Measurements from ENCODE around the gene NKAIN4. TPM values are rescaled to one million over a fixed set of nuclear protein-coding genes. Genes with fewer than 3 reads are reported as not detected.

NKAIN4 gene
- total RNA-seq, 2 experiments from 2014 or later: not detected

- Mint-ChIP-seq H3K4me1 (ENCODE audit: low read depth) (peaks cover 2% of the 10 kb centered on the region), H3K4me3 (no peak overlapping the region), H3K27me3 (peaks cover 5% of the 10 kb centered on the region), H3K9me3 (no peaks in the 10 kb centered on the region), H3K36me3 (ENCODE audit: low read depth) (no peaks in the 10 kb centered on the region), H3K27ac (no peak overlapping the region)
- DNase-seq (no peak), ATAC-seq (no peak)
- intact Hi-C loops (cut with micrococcal nuclease): no loop called here
- ChIA-PET POLR2A (interaction anchor here (0.8 to 1.5 kb wide), 3 partner anchors 8 to 24 kb away, joined by 4 to 6 read pairs (median 4); no protein-coding TSS in a partner anchor), CTCF (interaction anchor here (0.9 to 2.9 kb wide), 4 partner anchors 11 to 85 kb away, joined by 3 to 14 read pairs (median 4); no protein-coding TSS in a partner anchor)
- TF ChIP-seq CTCF (IDR thresholded peaks at IDR 0.05): no peak
Observed at GRCh38 chr20:63295422-63295821, 41.2 kb upstream of the NKAIN4 start.

GRCh38 chr20:63295018-63295417 is 40.8 kb upstream of the NKAIN4 start:
- Mint-ChIP-seq H3K4me1 (ENCODE audit: low read depth) (peaks cover 2% of the 10 kb centered on the region), H3K27ac (no peak overlapping the region), H3K27me3 (peaks cover 5% of the 10 kb centered on the region), H3K36me3 (ENCODE audit: low read depth) (no peaks in the 10 kb centered on the region), H3K9me3 (no peaks in the 10 kb centered on the region), H3K4me3 (no peak overlapping the region)
- POLR2A ChIA-PET: interaction anchor here (0.8 to 1.5 kb wide), 2 partner anchors 10 to 24 kb away, joined by 4 to 6 read pairs; no protein-coding TSS in a partner anchor
- intact Hi-C loops (cut with micrococcal nuclease): no loop called here
- CTCF ChIA-PET: interaction anchor here (0.9 to 2.9 kb wide), 4 partner anchors 11 to 86 kb away, joined by 3 to 14 read pairs (median 4); no protein-coding TSS in a partner anchor
- ATAC-seq (no peak), DNase-seq (no peak)
- TF ChIP-seq CTCF (IDR thresholded peaks at IDR 0.05): no peak

- Mint-ChIP-seq H3K36me3 (ENCODE audit: low read depth) (no peaks in the 10 kb centered on the region), H3K4me3 (no peak overlapping the region), H3K27me3 (peaks cover 5% of the 10 kb centered on the region), H3K27ac (no peak overlapping the region), H3K9me3 (no peaks in the 10 kb centered on the region), H3K4me1 (ENCODE audit: low read depth) (peaks cover 2% of the 10 kb centered on the region)
- DNase-seq (no peak), ATAC-seq (no peak)
- ChIA-PET POLR2A (interaction anchor here (0.8 kb wide), 1 partner anchor 23 kb away, joined by 4 read pairs; no protein-coding TSS in a partner anchor), CTCF (interaction anchor here (1.1 to 2.9 kb wide), 3 partner anchors 11 to 71 kb away, joined by 3 to 14 read pairs (median 4); no protein-coding TSS in a partner anchor)
- intact Hi-C loops (cut with micrococcal nuclease): no loop called here
- TF ChIP-seq CTCF (IDR thresholded peaks at IDR 0.05): no peak
Observed at GRCh38 chr20:63294536-63294900, 40.3 kb upstream of the NKAIN4 start.

- DNase-seq (no peak), ATAC-seq (no peak)
- ChIA-PET CTCF (interaction anchor here (1.1 to 2.9 kb wide), 2 partner anchors 10 to 71 kb away, joined by 3 to 14 read pairs; no protein-coding TSS in a partner anchor), POLR2A (no interaction called here)
- Mint-ChIP-seq H3K9me3 (no peaks in the 10 kb centered on the region), H3K27me3 (peaks cover 5% of the 10 kb centered on the region), H3K27ac (no peak overlapping the region), H3K4me3 (no peak overlapping the region), H3K4me1 (ENCODE audit: low read depth) (peaks cover 2% of the 10 kb centered on the region), H3K36me3 (ENCODE audit: low read depth) (no peaks in the 10 kb centered on the region)
- intact Hi-C loops (cut with micrococcal nuclease): loop anchor here (2.0 kb wide), 1 partner anchor 71 kb away; no protein-coding TSS in a partner anchor
- no peak for TF ChIP-seq CTCF (IDR thresholded peaks at IDR 0.05)
Observed at GRCh38 chr20:63293871-63294535, 39.7 kb upstream of the NKAIN4 start.

GRCh38 chr20:63293456-63293855 is 39.2 kb upstream of the NKAIN4 start:
- ATAC-seq: no peak
- no peak overlapping the region for H3K27ac Mint-ChIP-seq
- intact Hi-C loops (cut with micrococcal nuclease): loop anchor here (2.0 kb wide), 1 partner anchor 71 kb away; no protein-coding TSS in a partner anchor
- POLR2A ChIA-PET: no interaction called here
- H3K4me3 Mint-ChIP-seq: no peak overlapping the region
- no peak for DNase-seq
- peaks cover 5% of the 10 kb centered on the region for H3K27me3 Mint-ChIP-seq
- CTCF ChIA-PET: interaction anchor here (2.9 kb wide), 1 partner anchor 70 kb away, joined by 14 read pairs; no protein-coding TSS in a partner anchor
- H3K36me3 Mint-ChIP-seq (ENCODE audit: low read depth): no peaks in the 10 kb centered on the region
- peaks cover 2% of the 10 kb centered on the region for H3K4me1 Mint-ChIP-seq (ENCODE audit: low read depth)
- TF ChIP-seq CTCF (IDR thresholded peaks at IDR 0.05): no peak
- no peaks in the 10 kb centered on the region for H3K9me3 Mint-ChIP-seq
